Cardiac fibroblast (primary cell): ENCODE measurements around the gene REG4.
A peak's percentile ranks its signal among the peaks of the same experiment; 100 is the strongest.
"Not testable (repeated sequence)": the region's sequence is repeated elsewhere in the genome, so short reads cannot be mapped to it uniquely, and the experiment has no call there.

Source experiments
- DNase-seq, 2 donors: peaks; one replicate each; pipeline versions ENCODE4 v3.0.0 to v3.0.0-alpha.2; 2010; ENCODE audit warnings: low read depth in 2 of 2
- H3K4me3 ChIP-seq, 2 donors: replicated peaks in 1 of 2; 1 replicate in 1 of 2; 2 replicates in 1 of 2; pipeline ENCODE4 v1.5.1; 2011; ENCODE audit warnings: low read depth in 2 of 2, low read length in 2 of 2, mild to moderate bottlenecking in 2 of 2, moderate library complexity in 1 of 2
- CTCF ChIP-seq: IDR thresholded peaks from one replicate; pipeline ENCODE4 v1.5.1; 2011; ENCODE audit warnings: low read depth, mild to moderate bottlenecking, low read length, inconsistent platforms

REG4 gene

GRCh38 chr1:119838236-119838635 is 27.0 kb upstream of the REG4 start:
- DNase-seq = peak; percentile 12
- no peak overlapping the region for H3K4me3 ChIP-seq
- no peak for TF ChIP-seq CTCF

GRCh38 chr1:119834990-119835389 is 23.7 kb upstream of the REG4 start:
- no peak for TF ChIP-seq CTCF
- DNase-seq = no peak
- no peak overlapping the region for H3K4me3 ChIP-seq

- TF ChIP-seq CTCF = no peak
- no peak overlapping the region for H3K4me3 ChIP-seq
- no peak for DNase-seq
Observed at GRCh38 chr1:119831027-119831426, 19.8 kb upstream of the REG4 start.

- no peak overlapping the region for H3K4me3 ChIP-seq
- TF ChIP-seq CTCF = no peak
- no peak for DNase-seq
Observed at GRCh38 chr1:119829625-119830024, 18.4 kb upstream of the REG4 start.

GRCh38 chr1:119829006-119829405 is 17.7 kb upstream of the REG4 start:
- not testable (repeated sequence) for H3K4me3 ChIP-seq, DNase-seq

GRCh38 chr1:119828266-119828665 is 17.0 kb upstream of the REG4 start:
- no peak for TF ChIP-seq CTCF
- no peak for DNase-seq

GRCh38 chr1:119827010-119827409 is 15.8 kb upstream of the REG4 start:
- peak in 1 of 2 donors; percentile 10 for DNase-seq
- H3K4me3 ChIP-seq = no peak overlapping the region
- TF ChIP-seq CTCF = peak; percentile 48

More at GRCh38 chr1:119828266-119828665, 17.0 kb upstream of the REG4 start:
- no peak overlapping the region for H3K4me3 ChIP-seq
